Smooth muscle cell (in vitro differentiated cells): ENCODE measurements around the gene OR8B8. TPM values are rescaled to one million over a fixed set of nuclear protein-coding genes. Genes with fewer than 3 reads are reported as not detected.
A peak's percentile ranks its signal among the peaks of the same experiment; 100 is the strongest.

Experiments
- DNase-seq: peaks from one replicate; lab custom pipeline; 2025; ENCODE audit not compliant: unreplicated experiment; lab: John Stamatoyannopoulos, UW
- H2AFZ ChIP-seq: fragments of 200-600 bp; sonication (generic); 2 replicates; pipeline ENCODE4 v1.6.0; 2016; ENCODE audit warnings: antibody characterized with exemption, low read depth, mild to moderate bottlenecking
- H3F3A ChIP-seq: fragments of 200-600 bp; sonication (generic); 2 replicates; pipeline ENCODE4 v1.6.0; 2017; ENCODE audit warnings: antibody characterized with exemption, low read depth
- H3K27ac ChIP-seq: fragments of 200-600 bp; sonication (generic); 2 replicates; pipeline ENCODE4 v1.5.1; 2016; ENCODE audit warnings: low read depth, mild to moderate bottlenecking
- H3K27me3 ChIP-seq: fragments of 200-600 bp; sonication (generic); 2 replicates; pipeline ENCODE4 v1.6.1; 2016; ENCODE audit warnings: low read depth, mild to moderate bottlenecking
- H3K36me3 ChIP-seq: fragments of 200-600 bp; sonication (generic); 2 replicates; pipeline ENCODE4 v1.5.1; 2016; ENCODE audit warnings: low read depth
- H3K4me1 ChIP-seq: fragments of 200-600 bp; sonication (generic); 2 replicates; pipeline ENCODE4 v1.5.1; 2016; ENCODE audit warnings: low read depth
- H3K4me2 ChIP-seq: fragments of 200-600 bp; sonication (generic); 2 replicates; pipeline ENCODE4 v1.6.0; 2016; ENCODE audit warnings: mild to moderate bottlenecking
- H3K4me3 ChIP-seq: fragments of 200-600 bp; sonication (generic); 2 replicates; pipeline ENCODE4 v1.5.1; 2016; ENCODE audit warnings: mild to moderate bottlenecking
- H3K79me2 ChIP-seq: fragments of 200-600 bp; sonication (generic); 2 replicates; pipeline ENCODE4 v1.6.0; 2016; ENCODE audit warnings: low read depth, mild to moderate bottlenecking
- H3K9ac ChIP-seq: fragments of 200-600 bp; sonication (generic); 2 replicates; pipeline ENCODE4 v1.6.0; 2016; ENCODE audit warnings: low read depth
- H3K9me3 ChIP-seq: fragments of 200-600 bp; sonication (generic); replicated peaks from 2 replicates; pipeline ENCODE4 v1.5.1; 2016; ENCODE audit warnings: low read depth
- H4K20me1 ChIP-seq: fragments of 200-600 bp; sonication (generic); 2 replicates; pipeline ENCODE4 v1.6.0; 2016; ENCODE audit warnings: low read depth
- WGBS: methylation state at CpG from one replicate; pipeline ENCODE4 v1.1.7; 2016; ENCODE audit warnings: low lambda C conversion rate; 5-methylcytosine and 5-hydroxymethylcytosine counted together
- polyA plus RNA-seq: library from polyadenylated mRNA; unstranded; fragments of >200 nt; fragmentation: Nextera tagmentation; extraction: Ambion mirVana; gene quantifications from 2 replicates; pipeline ENCODE4 v1.2.1, GENCODE V29; 2016
- total RNA-seq: library from RNA; depleted of rRNA; stranded (reverse); fragments of >200 nt; gene quantifications from 2 replicates; pipeline ENCODE4 v1.2.3, GENCODE V29; 2014
- TF ChIP-seq, protein P1 (sequence below): fragments of 200-600 bp; sonication (generic); IDR thresholded peaks from 2 replicates; pipeline ENCODE4 v1.5.1; 2017; ENCODE audit warnings: borderline replicate concordance, mild to moderate bottlenecking, antibody characterized with exemption; ENCODE audit not compliant: insufficient read depth, poor library complexity, severe bottlenecking

The OR8B8 gene
- total and polyA plus RNA-seq, 2 experiments from 2014 or later: not detected

DNA sequence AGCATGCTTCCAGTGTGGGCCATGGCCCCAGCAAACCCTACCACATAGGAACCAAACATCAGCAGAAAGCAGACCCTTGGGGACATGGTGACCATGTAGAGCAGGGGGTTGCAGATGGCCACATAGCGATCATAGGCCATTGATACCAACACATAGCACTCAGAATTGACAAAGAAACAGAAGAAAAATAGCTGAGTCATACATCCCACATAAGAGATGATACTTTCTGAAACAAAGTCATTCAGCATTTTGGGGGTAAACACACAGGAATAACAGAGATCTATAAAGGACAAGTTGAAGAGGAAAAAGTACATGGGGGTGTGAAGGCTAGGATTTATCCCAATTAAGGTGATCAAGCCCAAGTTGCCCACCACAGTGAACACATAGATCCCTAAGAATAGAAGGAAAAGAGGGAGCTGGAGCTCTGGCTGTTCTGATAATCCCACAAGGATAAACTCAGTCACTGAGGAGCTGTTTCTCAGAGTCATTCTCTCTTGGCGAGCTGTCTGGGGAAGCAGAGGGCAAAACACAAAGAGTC is 21.0 kb downstream of the OR8B8 start, which contains the start of gene OR8B4:
TSS of gene OR8B4 (minus strand) at position 488 of the 538 bp plus-strand sequence. CDS start at position 488, 0 bp downstream.
- H3K4me3 ChIP-seq: no peak within 1 kb of the TSS
- no peaks in the 10 kb centered on the region for H3K36me3 ChIP-seq
- H3K27ac ChIP-seq: no peak within 1 kb of the TSS
- H3K4me1 ChIP-seq: no peaks in the 10 kb centered on the region
- 93% methylated on average over 2 of the region's 2 CpGs for WGBS
- H3K9me3 ChIP-seq: no peaks in the 10 kb centered on the region
- H2AFZ ChIP-seq: no peak within 1 kb of the TSS
- no peaks in the 10 kb centered on the region for H3K79me2 ChIP-seq
- TF ChIP-seq, protein P1, sequence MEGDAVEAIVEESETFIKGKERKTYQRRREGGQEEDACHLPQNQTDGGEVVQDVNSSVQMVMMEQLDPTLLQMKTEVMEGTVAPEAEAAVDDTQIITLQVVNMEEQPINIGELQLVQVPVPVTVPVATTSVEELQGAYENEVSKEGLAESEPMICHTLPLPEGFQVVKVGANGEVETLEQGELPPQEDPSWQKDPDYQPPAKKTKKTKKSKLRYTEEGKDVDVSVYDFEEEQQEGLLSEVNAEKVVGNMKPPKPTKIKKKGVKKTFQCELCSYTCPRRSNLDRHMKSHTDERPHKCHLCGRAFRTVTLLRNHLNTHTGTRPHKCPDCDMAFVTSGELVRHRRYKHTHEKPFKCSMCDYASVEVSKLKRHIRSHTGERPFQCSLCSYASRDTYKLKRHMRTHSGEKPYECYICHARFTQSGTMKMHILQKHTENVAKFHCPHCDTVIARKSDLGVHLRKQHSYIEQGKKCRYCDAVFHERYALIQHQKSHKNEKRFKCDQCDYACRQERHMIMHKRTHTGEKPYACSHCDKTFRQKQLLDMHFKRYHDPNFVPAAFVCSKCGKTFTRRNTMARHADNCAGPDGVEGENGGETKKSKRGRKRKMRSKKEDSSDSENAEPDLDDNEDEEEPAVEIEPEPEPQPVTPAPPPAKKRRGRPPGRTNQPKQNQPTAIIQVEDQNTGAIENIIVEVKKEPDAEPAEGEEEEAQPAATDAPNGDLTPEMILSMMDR: no peak
- H3K27me3 ChIP-seq: peaks cover 9% of the 10 kb centered on the region
- no peak within 1 kb of the TSS for H3K9ac ChIP-seq
- no peak within 1 kb of the TSS for H3K4me2 ChIP-seq
- H3F3A ChIP-seq: no peaks in the 10 kb centered on the region
- DNase-seq: no peak
- H4K20me1 ChIP-seq: no peaks in the 10 kb centered on the region

DNA sequence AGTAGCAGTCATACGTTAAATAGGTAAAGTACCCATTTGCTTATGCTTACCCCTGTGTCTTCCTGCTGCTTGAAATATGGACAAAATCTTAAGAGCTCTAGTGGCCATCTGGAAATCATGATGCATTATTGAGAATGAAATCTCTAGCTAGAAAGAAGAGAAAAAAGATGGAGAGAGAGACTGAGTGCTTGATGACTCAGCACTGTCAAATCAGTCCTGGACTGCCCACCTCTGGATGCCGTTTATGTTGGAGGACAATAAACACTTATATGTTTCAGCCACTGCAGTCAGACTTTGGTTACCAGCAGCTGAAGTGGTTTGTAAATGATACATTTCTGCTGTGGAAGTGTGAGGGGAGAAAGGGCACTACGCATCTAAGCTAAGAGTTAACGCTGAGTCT is 24.5 kb downstream of the OR8B8 start:
- Histone ChIP-seq H3K27me3 (peaks cover 9% of the 10 kb centered on the region), H4K20me1 (no peaks in the 10 kb centered on the region), H3K27ac (no peak overlapping the region), H3K4me2 (no peak overlapping the region), H3F3A (no peaks in the 10 kb centered on the region), H3K36me3 (no peaks in the 10 kb centered on the region), H3K4me3 (no peak overlapping the region), H2AFZ (no peak overlapping the region), H3K79me2 (no peaks in the 10 kb centered on the region), H3K9ac (no peak overlapping the region), H3K4me1 (no peaks in the 10 kb centered on the region), H3K9me3 (no peaks in the 10 kb centered on the region)
- 74% methylated on average over 4 of the region's 4 CpGs for WGBS
- DNase-seq: no peak
- TF ChIP-seq, protein P1: no peak

DNA sequence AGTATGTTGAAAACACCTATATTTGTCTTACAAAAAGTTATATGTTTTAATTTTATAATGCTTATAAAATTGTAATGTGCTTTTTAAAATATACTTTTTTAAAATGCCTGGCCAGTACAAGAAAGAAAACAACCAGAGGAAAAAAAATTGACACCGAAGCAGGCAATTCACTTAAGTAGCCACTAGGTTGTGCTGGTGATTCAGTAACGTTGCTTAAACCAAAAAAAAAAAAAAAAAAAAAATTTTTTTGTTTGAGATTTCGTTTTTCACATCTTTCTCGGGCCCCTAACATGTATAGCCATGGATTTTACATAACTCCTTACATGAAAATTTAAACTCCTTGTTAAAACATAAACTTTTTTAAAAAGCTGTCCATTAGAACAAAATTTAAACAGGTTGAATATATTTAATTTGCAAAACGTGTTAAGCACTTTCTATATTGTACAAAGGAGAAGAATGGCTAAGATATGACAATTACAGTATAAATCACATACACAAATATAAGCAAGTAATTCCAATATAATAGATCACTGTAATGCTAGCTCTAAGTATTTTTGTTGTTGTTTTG is 30.1 kb downstream of the OR8B8 start:
- no peak overlapping the region for H3K9ac ChIP-seq
- H3K9me3 ChIP-seq: no peaks in the 10 kb centered on the region
- H3K27me3 ChIP-seq: peaks cover 9% of the 10 kb centered on the region
- no peak overlapping the region for H3K27ac ChIP-seq
- TF ChIP-seq, protein P1: peak; percentile 66
- H4K20me1 ChIP-seq: no peaks in the 10 kb centered on the region
- WGBS: 29% methylated on average over 5 of the region's 5 CpGs
- no peaks in the 10 kb centered on the region for H3K36me3 ChIP-seq
- H2AFZ ChIP-seq: no peak overlapping the region
- no peaks in the 10 kb centered on the region for H3K79me2 ChIP-seq
- no peak for DNase-seq
- no peaks in the 10 kb centered on the region for H3F3A ChIP-seq
- no peak overlapping the region for H3K4me3 ChIP-seq
- no peaks in the 10 kb centered on the region for H3K4me1 ChIP-seq
- H3K4me2 ChIP-seq: no peak overlapping the region

DNA sequence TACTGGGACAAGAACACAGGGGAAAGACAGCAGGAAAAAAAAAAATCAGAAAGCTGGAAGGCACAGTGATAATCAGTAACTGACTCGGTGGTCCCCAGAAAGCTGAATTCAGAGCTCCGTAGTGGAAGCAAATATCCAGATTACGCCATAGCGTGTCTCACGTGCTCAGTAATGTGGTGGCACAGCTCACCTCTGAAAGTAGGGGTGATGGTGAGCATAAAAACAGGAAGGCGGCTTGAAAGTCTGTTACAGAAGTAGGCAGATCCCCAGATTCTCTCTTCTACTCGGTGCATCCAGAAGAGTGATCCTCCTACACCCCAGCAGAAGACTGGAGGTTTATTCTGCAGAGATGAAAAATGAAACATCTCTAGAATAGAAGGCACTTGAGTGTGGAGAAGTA is 35.6 kb downstream of the OR8B8 start:
- H3K9ac ChIP-seq: no peak overlapping the region
- no peaks in the 10 kb centered on the region for H3K27me3 ChIP-seq
- no peaks in the 10 kb centered on the region for H3F3A ChIP-seq
- no peak overlapping the region for H3K4me2 ChIP-seq
- no peak overlapping the region for H3K27ac ChIP-seq
- TF ChIP-seq, protein P1: no peak
- no peaks in the 10 kb centered on the region for H3K4me1 ChIP-seq
- H3K79me2 ChIP-seq: no peaks in the 10 kb centered on the region
- H3K4me3 ChIP-seq: no peak overlapping the region
- H3K36me3 ChIP-seq: no peaks in the 10 kb centered on the region
- DNase-seq: no peak
- no peaks in the 10 kb centered on the region for H4K20me1 ChIP-seq
- 83% methylated on average over 7 of the region's 7 CpGs for WGBS
- no peaks in the 10 kb centered on the region for H3K9me3 ChIP-seq
- no peak overlapping the region for H2AFZ ChIP-seq
